HL-60 (cell line): Measurements from ENCODE around the gene TBX4.

Source experiments
- DNase-seq, 2 experiments: peaks; one replicate each; pipeline ENCODE4 v3.0.0-alpha.2; 2010 to 2020; ENCODE audit warnings: low read depth in 1 of 2, low spot score in 1 of 2
- H3K27ac ChIP-seq: fragments of 250-450 bp; sonication (Bioruptor Pico); replicated peaks from 2 replicates; pipeline ENCODE4 v1.5.1; 2020; ENCODE audit warnings: mild to moderate bottlenecking, moderate library complexity
- H3K27me3 ChIP-seq: fragments of 250-450 bp; sonication (Bioruptor Pico); 2 replicates; pipeline ENCODE4 v1.5.1; 2021; ENCODE audit warnings: mild to moderate bottlenecking, moderate library complexity; ENCODE audit not compliant: insufficient read depth, poor library complexity, severe bottlenecking
- H3K4me3 ChIP-seq: replicated peaks from 2 replicates; pipeline ENCODE4 v1.5.1; 2011; ENCODE audit warnings: mild to moderate bottlenecking, control low read depth, low read length; ENCODE audit not compliant: insufficient read depth
- GABPA ChIP-seq: IDR thresholded peaks from 2 replicates; pipeline ENCODE4 v1.6.1; 2012; ENCODE audit warnings: low read depth
- POLR2AphosphoS5 ChIP-seq: IDR thresholded peaks from 2 replicates; pipeline ENCODE4 v1.6.1; 2012; ENCODE audit warnings: low read depth
- SPI1 ChIP-seq: IDR thresholded peaks from 2 replicates; pipeline ENCODE4 v1.6.1; 2012; ENCODE audit warnings: low read depth, mild to moderate bottlenecking, borderline replicate concordance
- TF ChIP-seq, protein P1 (sequence below): IDR thresholded peaks from one replicate; pipeline ENCODE4 v1.5.1; 2011; ENCODE audit warnings: low read length, control low read depth, inconsistent platforms; ENCODE audit not compliant: insufficient read depth
- TF ChIP-seq, protein P2 (sequence below): IDR thresholded peaks from 2 replicates; pipeline ENCODE4 v1.6.1; 2012; ENCODE audit warnings: low read depth; ENCODE audit not compliant: insufficient replicate concordance

Gene TBX4

DNA sequence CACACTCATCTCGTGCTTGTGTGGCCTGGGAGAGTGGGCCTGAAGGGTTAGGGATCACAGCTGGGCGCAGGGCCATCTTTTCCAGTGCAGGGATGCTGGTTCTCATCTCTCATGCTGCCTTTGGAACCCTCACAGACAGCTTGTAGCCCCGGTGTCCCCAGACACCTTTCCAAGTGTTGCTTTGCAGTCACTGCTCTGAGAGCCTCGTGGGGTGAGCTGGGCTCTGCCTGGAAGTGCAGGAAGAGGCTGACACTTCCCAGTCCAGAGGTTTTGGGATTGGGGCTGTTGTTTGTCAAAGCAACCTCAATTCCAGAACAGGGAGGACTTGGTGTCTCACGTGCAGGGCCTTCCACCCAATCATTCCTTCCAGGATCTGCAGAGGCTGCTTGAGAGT lies 28.2 kb downstream of the TBX4 start:
- Histone ChIP-seq H3K27me3 (no peaks in the 10 kb centered on the region), H3K4me3 (no peak overlapping the region), H3K27ac (no peak overlapping the region)
- TF ChIP-seq GABPA (no peak), SPI1 (no peak), POLR2AphosphoS5 (no peak)
- TF ChIP-seq, protein P1, sequence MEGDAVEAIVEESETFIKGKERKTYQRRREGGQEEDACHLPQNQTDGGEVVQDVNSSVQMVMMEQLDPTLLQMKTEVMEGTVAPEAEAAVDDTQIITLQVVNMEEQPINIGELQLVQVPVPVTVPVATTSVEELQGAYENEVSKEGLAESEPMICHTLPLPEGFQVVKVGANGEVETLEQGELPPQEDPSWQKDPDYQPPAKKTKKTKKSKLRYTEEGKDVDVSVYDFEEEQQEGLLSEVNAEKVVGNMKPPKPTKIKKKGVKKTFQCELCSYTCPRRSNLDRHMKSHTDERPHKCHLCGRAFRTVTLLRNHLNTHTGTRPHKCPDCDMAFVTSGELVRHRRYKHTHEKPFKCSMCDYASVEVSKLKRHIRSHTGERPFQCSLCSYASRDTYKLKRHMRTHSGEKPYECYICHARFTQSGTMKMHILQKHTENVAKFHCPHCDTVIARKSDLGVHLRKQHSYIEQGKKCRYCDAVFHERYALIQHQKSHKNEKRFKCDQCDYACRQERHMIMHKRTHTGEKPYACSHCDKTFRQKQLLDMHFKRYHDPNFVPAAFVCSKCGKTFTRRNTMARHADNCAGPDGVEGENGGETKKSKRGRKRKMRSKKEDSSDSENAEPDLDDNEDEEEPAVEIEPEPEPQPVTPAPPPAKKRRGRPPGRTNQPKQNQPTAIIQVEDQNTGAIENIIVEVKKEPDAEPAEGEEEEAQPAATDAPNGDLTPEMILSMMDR, result no peak
- TF ChIP-seq, protein P2, sequence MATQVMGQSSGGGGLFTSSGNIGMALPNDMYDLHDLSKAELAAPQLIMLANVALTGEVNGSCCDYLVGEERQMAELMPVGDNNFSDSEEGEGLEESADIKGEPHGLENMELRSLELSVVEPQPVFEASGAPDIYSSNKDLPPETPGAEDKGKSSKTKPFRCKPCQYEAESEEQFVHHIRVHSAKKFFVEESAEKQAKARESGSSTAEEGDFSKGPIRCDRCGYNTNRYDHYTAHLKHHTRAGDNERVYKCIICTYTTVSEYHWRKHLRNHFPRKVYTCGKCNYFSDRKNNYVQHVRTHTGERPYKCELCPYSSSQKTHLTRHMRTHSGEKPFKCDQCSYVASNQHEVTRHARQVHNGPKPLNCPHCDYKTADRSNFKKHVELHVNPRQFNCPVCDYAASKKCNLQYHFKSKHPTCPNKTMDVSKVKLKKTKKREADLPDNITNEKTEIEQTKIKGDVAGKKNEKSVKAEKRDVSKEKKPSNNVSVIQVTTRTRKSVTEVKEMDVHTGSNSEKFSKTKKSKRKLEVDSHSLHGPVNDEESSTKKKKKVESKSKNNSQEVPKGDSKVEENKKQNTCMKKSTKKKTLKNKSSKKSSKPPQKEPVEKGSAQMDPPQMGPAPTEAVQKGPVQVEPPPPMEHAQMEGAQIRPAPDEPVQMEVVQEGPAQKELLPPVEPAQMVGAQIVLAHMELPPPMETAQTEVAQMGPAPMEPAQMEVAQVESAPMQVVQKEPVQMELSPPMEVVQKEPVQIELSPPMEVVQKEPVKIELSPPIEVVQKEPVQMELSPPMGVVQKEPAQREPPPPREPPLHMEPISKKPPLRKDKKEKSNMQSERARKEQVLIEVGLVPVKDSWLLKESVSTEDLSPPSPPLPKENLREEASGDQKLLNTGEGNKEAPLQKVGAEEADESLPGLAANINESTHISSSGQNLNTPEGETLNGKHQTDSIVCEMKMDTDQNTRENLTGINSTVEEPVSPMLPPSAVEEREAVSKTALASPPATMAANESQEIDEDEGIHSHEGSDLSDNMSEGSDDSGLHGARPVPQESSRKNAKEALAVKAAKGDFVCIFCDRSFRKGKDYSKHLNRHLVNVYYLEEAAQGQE, result no peak
- DNase-seq, result no peak

DNA sequence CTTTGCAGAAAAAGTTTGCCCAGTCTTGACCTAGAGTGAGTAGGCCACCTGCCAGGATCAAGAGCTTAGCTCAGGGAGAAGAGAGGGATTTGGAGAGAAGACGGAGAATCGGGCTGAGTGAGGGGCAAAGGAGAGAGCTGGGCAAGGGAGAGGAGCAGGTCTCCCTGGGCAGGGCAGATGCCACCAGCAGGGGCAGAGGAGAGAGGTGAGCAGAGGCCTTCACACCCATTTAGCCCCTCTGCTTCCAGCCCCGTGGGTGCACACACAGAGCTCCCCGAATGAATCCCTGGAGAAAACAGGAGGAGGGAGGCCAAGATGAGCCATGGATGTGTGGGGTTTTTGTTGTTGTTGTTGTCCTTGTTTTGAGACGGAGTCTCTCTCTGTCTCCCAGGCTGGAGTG lies 29.2 kb downstream of the TBX4 start:
- no peak for TF ChIP-seq POLR2AphosphoS5
- TF ChIP-seq SPI1, result no peak
- TF ChIP-seq GABPA, result no peak
- TF ChIP-seq, protein P1, result no peak
- no peak for DNase-seq
- Histone ChIP-seq H3K27ac (no peak overlapping the region), H3K4me3 (no peak overlapping the region), H3K27me3 (no peaks in the 10 kb centered on the region)

DNA sequence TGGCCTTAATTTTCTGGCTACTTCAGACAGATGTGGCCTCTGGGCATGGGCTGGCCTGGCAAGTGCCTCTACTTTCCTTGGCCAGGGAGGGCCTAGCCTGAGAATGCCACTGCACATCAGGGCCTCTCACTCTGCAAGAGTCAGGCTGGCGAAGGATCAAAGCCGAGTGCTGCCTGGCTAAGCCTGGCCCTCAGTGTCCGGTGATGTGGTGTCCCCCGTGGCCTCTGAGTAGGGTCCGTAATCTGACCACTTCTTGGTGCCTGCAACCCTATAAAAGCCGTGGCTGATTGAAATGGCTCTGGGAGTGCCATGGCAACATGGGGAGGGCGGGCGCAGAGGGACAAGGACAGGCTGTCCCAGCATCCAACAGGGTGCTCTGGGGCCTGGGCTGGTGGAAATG lies 30.2 kb downstream of the TBX4 start:
- TF ChIP-seq SPI1, result no peak
- TF ChIP-seq POLR2AphosphoS5, result no peak
- TF ChIP-seq, protein P2, result no peak
- TF ChIP-seq, protein P1, result no peak
- TF ChIP-seq GABPA, result no peak
- Histone ChIP-seq H3K27ac (no peak overlapping the region), H3K27me3 (no peaks in the 10 kb centered on the region), H3K4me3 (no peak overlapping the region)
- DNase-seq, result no peak

DNA sequence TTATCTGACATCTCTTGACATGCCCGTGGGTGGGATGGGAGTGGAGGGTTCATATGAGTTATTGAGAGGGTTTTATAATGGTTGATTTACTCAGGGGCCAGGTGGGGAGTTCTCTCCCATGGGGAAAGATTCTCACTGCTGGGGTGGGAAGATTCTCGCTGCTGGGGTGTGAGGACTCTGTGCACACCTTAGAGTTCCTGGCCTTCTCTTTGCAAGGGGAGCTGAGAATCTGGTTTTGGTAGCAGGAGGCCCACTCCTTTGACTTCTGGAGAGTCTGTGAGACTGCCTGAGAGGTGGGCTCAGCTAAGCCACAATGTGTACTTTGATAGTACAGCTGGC lies 31.5 kb downstream of the TBX4 start:
- Histone ChIP-seq H3K4me3 (no peak overlapping the region), H3K27me3 (no peaks in the 10 kb centered on the region), H3K27ac (no peak overlapping the region)
- TF ChIP-seq, protein P2, result no peak
- TF ChIP-seq, protein P1, result no peak
- TF ChIP-seq POLR2AphosphoS5 (no peak), GABPA (no peak), SPI1 (no peak)
- no peak for DNase-seq
